Activated T-cell treated with anti-CD3 and anti-CD28 coated beads, Interleukin-2, amount 50 U/mL, for 4 hours (primary cell): ENCODE measurements around the gene NOD1. TPM values are rescaled to one million over a fixed set of nuclear protein-coding genes. Genes with fewer than 3 reads are reported as not detected.
"Not testable (repeated sequence)": the region's sequence is repeated elsewhere in the genome, so short reads cannot be mapped to it uniquely, and the experiment has no call there.

Experiments used
- ATAC-seq, 2 donors: fragments of 200-7000 bp; cut with Tn5 transposase; one replicate each; pipeline ENCODE4 v1.10.0; 2021
- DNase-seq: peaks from one replicate; pipeline ENCODE4 v3.0.0-alpha.2; 2020
- H3K27me3 Mint-ChIP-seq: one replicate; pipeline ENCODE4 v1.8.0; 2021; ENCODE audit warnings: low read depth, mixed read lengths
- H3K36me3 Mint-ChIP-seq: one replicate; pipeline ENCODE4 v1.8.0; 2022; ENCODE audit warnings: mixed read lengths; ENCODE audit not compliant: insufficient read depth
- H3K4me1 Mint-ChIP-seq: one replicate; pipeline ENCODE4 v1.8.0; 2021; ENCODE audit warnings: low read depth, mixed read lengths
- H3K4me3 Mint-ChIP-seq: one replicate; pipeline ENCODE4 v1.8.0; 2021; ENCODE audit warnings: mild to moderate bottlenecking, moderate library complexity, mixed read lengths
- H3K9me3 Mint-ChIP-seq: one replicate; pipeline ENCODE4 v1.8.0; 2021; ENCODE audit warnings: mixed read lengths
- total RNA-seq, 3 donors: library from RNA; stranded (reverse); gene quantifications; one replicate each; pipeline ENCODE4 v1.2.1, GENCODE V29; 2021

NOD1 gene
- total RNA-seq, 3 donors from 2014 or later, result 4.1 to 5.4 (median 4.6) TPM

- H3K36me3 Mint-ChIP-seq, result no peaks in the 10 kb centered on the region
- ATAC-seq (no peak), DNase-seq (no peak)
- no peak overlapping the region for H3K4me3 Mint-ChIP-seq
- no peaks in the 10 kb centered on the region for H3K4me1 Mint-ChIP-seq
- H3K9me3 Mint-ChIP-seq, result peaks cover 12% of the 10 kb centered on the region
- no peaks in the 10 kb centered on the region for H3K27me3 Mint-ChIP-seq
These were observed 8.8 kb upstream of the NOD1 start for GRCh38 chr7:30487371-30487770.

- DNase-seq (no peak), ATAC-seq (no peak)
- H3K36me3 Mint-ChIP-seq, result no peaks in the 10 kb centered on the region
- H3K9me3 Mint-ChIP-seq, result no peaks in the 10 kb centered on the region
- H3K4me1 Mint-ChIP-seq, result no peaks in the 10 kb centered on the region
- no peaks in the 10 kb centered on the region for H3K27me3 Mint-ChIP-seq
- no peak overlapping the region for H3K4me3 Mint-ChIP-seq
These were observed 7.1 kb upstream of the NOD1 start for GRCh38 chr7:30485667-30486066.

GRCh38 chr7:30481416-30481815 is 2.8 kb upstream of the NOD1 start:
- H3K27me3 Mint-ChIP-seq, H3K9me3 Mint-ChIP-seq, DNase-seq, H3K36me3 Mint-ChIP-seq, ATAC-seq, H3K4me3 Mint-ChIP-seq: not testable (repeated sequence)
- H3K4me1 Mint-ChIP-seq, result peaks cover 27% of the 10 kb centered on the region

GRCh38 chr7:30479202-30480120 is 877 bp upstream of the NOD1 start:
- Mint-ChIP-seq H3K9me3 (no peaks in the 10 kb centered on the region), H3K36me3 (peaks cover 6% of the 10 kb centered on the region), H3K4me3 (peak overlapping the region; percentile 93), H3K4me1 (peaks cover 42% of the 10 kb centered on the region), H3K27me3 (no peaks in the 10 kb centered on the region)
- DNase-seq (peak; percentile 13), ATAC-seq (peak; percentile 41 to 52)

- Mint-ChIP-seq H3K4me3 (peak overlapping the region; percentile 93), H3K36me3 (peaks cover 18% of the 10 kb centered on the region), H3K9me3 (no peaks in the 10 kb centered on the region), H3K27me3 (no peaks in the 10 kb centered on the region), H3K4me1 (peaks cover 68% of the 10 kb centered on the region)
- ATAC-seq (no peak), DNase-seq (no peak)
These were observed 2.0 kb downstream of the NOD1 start for GRCh38 chr7:30476459-30477145.

GRCh38 chr7:30475580-30475979 is 3.0 kb downstream of the NOD1 start:
- DNase-seq (no peak), ATAC-seq (no peak)
- Mint-ChIP-seq H3K9me3 (no peaks in the 10 kb centered on the region), H3K27me3 (no peaks in the 10 kb centered on the region), H3K36me3 (peaks cover 18% of the 10 kb centered on the region), H3K4me1 (peaks cover 78% of the 10 kb centered on the region), H3K4me3 (no peak overlapping the region)

- Mint-ChIP-seq H3K36me3 (peaks cover 21% of the 10 kb centered on the region), H3K9me3 (no peaks in the 10 kb centered on the region), H3K27me3 (no peaks in the 10 kb centered on the region), H3K4me3 (no peak overlapping the region), H3K4me1 (peaks cover 79% of the 10 kb centered on the region)
- ATAC-seq (no peak), DNase-seq (no peak)
These were observed 3.7 kb downstream of the NOD1 start for GRCh38 chr7:30474893-30475292.

GRCh38 chr7:30474485-30474884 is 4.1 kb downstream of the NOD1 start:
- Mint-ChIP-seq H3K27me3 (no peaks in the 10 kb centered on the region), H3K36me3 (peaks cover 22% of the 10 kb centered on the region), H3K4me3 (no peak overlapping the region), H3K9me3 (no peaks in the 10 kb centered on the region), H3K4me1 (peaks cover 77% of the 10 kb centered on the region)
- no peak for ATAC-seq
- DNase-seq, result no peak

GRCh38 chr7:30473903-30474302 is 4.7 kb downstream of the NOD1 start:
- no peak for DNase-seq
- no peak for ATAC-seq
- no peaks in the 10 kb centered on the region for H3K27me3 Mint-ChIP-seq
- peaks cover 75% of the 10 kb centered on the region for H3K4me1 Mint-ChIP-seq
- no peaks in the 10 kb centered on the region for H3K9me3 Mint-ChIP-seq
- H3K4me3 Mint-ChIP-seq, result no peak overlapping the region
- peaks cover 22% of the 10 kb centered on the region for H3K36me3 Mint-ChIP-seq

GRCh38 chr7:30472784-30473775 is 5.5 kb downstream of the NOD1 start:
- no peak for ATAC-seq
- H3K4me1 Mint-ChIP-seq, result peaks cover 79% of the 10 kb centered on the region
- no peak for DNase-seq
- H3K36me3 Mint-ChIP-seq, result peaks cover 22% of the 10 kb centered on the region
- H3K27me3 Mint-ChIP-seq, result no peaks in the 10 kb centered on the region
- H3K4me3 Mint-ChIP-seq, result no peak overlapping the region
- H3K9me3 Mint-ChIP-seq, result no peaks in the 10 kb centered on the region

GRCh38 chr7:30472081-30472783 is 6.4 kb downstream of the NOD1 start:
- DNase-seq (no peak), ATAC-seq (no peak)
- Mint-ChIP-seq H3K9me3 (no peaks in the 10 kb centered on the region), H3K27me3 (no peaks in the 10 kb centered on the region), H3K4me1 (peaks cover 79% of the 10 kb centered on the region), H3K36me3 (peaks cover 22% of the 10 kb centered on the region), H3K4me3 (no peak overlapping the region)

- peaks cover 74% of the 10 kb centered on the region for H3K4me1 Mint-ChIP-seq
- no peak for DNase-seq
- peak in 1 of 2 donors; percentile 28 for ATAC-seq
- no peak overlapping the region for H3K4me3 Mint-ChIP-seq
- peaks cover 22% of the 10 kb centered on the region for H3K36me3 Mint-ChIP-seq
- no peaks in the 10 kb centered on the region for H3K9me3 Mint-ChIP-seq
- no peaks in the 10 kb centered on the region for H3K27me3 Mint-ChIP-seq
These were observed 7.4 kb downstream of the NOD1 start for GRCh38 chr7:30471205-30471604.

- Mint-ChIP-seq H3K4me3 (no peak overlapping the region), H3K27me3 (no peaks in the 10 kb centered on the region), H3K4me1 (peaks cover 72% of the 10 kb centered on the region), H3K36me3 (peaks cover 22% of the 10 kb centered on the region), H3K9me3 (no peaks in the 10 kb centered on the region)
- DNase-seq (no peak), ATAC-seq (peak in 1 of 2 donors; percentile 41)
These were observed 7.8 kb downstream of the NOD1 start for GRCh38 chr7:30470771-30471170.
